ENCODE results near the gene ASB3.
A peak's percentile ranks its signal among the peaks of the same experiment; 100 is the strongest.
"Not testable (repeated sequence)": the region's sequence is repeated elsewhere in the genome, so short reads cannot be mapped to it uniquely, and the experiment has no call there.

ASB3 gene, protein sequence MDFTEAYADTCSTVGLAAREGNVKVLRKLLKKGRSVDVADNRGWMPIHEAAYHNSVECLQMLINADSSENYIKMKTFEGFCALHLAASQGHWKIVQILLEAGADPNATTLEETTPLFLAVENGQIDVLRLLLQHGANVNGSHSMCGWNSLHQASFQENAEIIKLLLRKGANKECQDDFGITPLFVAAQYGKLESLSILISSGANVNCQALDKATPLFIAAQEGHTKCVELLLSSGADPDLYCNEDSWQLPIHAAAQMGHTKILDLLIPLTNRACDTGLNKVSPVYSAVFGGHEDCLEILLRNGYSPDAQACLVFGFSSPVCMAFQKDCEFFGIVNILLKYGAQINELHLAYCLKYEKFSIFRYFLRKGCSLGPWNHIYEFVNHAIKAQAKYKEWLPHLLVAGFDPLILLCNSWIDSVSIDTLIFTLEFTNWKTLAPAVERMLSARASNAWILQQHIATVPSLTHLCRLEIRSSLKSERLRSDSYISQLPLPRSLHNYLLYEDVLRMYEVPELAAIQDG
- total RNA-seq, result 7.0 to 25.0 (median 16.3) reads per million in 17 experiments

DNA sequence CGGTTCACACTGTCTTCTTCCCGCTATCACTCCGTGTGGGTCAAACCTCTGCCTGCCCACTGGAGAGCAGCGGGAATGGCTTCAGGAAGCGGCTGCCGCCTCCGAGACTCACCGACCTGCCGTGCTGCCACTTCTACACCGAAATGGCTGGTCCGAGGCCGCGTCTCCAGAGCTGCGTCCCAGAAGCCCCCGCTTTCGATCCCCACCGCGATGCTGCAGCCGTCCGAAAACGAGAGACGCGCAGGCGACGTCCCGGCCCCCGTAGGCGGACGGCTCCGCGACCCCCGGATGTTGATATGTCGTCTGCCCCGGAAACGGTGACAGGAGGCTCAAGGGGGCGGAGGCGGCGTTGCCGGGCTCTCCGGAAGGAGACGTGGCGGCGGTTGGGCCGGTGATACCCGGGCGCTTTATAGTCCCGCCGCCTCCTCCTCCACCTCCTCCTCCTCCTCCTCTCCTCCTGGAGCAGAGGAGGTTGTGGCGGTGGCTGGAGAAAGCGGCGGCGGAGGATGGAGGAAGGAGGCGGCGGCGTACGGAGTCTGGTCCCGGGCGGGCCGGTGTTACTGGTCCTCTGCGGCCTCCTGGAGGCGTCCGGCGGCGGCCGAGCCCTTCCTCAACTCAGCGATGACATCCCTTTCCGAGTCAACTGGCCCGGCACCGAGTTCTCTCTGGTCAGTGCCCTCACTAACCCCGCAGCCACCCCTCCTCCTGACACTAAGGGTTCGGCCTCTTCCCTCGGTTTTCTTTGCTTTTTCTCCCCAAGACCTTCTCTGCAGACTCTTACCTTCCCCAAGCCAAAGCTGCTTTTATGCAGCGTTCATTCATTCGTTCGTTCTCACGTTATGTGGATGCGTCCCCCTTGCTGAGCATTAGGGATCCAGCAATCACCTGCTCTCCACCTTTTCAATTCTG, at the start of gene ASB3, which contains the start of gene ERLEC1:
Gene ASB3, minus strand, starts transcription at position 249 of the 909 bp plus-strand sequence. CDS start 21,381 bp downstream, outside the sequence.
Gene ERLEC1, plus strand, starts transcription at position 340 of the 909 bp plus-strand sequence. Its CDS starts 167 bp downstream, at position 507.
- peak; percentile 76 to 92 (median 88) for DNase-seq

DNA sequence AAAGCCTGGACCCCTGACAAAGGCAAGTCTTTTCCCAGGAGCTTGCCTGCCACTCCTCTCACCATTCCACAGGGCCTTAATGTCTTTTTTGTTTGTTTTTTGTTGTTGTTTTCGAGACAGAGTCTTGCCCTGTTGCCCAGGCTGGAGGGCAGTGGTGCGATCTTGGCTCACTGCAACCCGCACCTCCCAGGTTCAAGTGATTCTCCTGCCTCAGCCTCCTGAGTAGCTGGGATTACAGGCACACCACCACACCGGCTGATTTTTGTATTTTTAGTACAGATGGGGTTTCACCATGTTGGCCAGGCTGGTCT, 43.2 kb upstream of the ASB3 start:
- DNase-seq, result not testable (repeated sequence)

DNA sequence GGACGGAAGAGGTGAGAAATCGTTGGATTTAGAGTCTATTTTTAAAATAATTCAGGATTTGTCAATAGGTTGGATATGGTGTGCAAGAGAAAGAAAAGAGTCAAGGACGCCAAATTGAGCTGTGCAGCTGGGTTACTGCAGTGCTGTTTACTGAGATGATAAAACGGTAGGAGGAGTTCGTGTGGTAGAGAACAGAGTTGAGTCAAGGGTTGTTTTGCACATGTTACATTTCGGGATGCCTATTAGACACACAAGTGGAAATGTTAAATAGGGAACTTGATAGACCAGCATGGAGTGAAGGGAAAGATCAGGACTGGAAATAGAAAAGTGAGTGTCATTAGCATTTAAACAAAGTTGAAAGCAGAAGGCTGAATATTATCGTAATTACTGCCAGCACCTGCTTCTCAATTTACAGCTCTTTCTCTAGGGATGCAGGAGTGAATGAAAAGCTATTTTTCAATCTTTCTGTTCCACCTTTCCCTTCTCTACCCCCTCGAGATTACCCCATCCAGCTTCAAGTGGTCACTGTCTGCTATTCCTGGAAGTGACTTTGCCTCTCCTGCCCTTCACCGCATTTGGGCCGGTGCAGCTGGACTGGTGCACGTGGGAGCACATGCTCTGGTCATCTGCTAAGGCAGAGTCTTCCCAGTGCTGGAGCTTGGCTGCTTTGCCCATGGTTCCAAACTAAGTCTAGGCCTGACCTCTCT, 42.7 kb upstream of the ASB3 start:
- DNase-seq, result no peak

DNA sequence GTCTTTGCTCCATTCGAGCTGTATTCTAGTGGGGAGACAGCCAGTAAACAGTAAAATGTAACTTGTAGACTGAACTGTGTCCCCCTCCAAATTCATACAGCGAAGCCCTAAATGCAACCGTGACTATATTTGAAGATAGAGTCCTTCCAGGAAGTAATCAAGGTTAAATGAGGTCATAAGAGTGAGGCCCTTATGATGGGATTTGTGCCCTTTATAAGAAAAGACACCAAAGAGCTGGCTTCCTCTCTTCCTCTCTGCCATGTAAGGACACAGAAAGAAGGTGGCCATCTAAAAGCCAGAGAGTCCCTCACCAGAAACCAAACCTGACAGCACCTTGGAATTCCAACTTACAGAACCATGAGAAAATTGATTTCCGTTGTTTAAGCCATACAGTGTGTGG, 41.6 kb upstream of the ASB3 start:
- no peak for DNase-seq

DNA sequence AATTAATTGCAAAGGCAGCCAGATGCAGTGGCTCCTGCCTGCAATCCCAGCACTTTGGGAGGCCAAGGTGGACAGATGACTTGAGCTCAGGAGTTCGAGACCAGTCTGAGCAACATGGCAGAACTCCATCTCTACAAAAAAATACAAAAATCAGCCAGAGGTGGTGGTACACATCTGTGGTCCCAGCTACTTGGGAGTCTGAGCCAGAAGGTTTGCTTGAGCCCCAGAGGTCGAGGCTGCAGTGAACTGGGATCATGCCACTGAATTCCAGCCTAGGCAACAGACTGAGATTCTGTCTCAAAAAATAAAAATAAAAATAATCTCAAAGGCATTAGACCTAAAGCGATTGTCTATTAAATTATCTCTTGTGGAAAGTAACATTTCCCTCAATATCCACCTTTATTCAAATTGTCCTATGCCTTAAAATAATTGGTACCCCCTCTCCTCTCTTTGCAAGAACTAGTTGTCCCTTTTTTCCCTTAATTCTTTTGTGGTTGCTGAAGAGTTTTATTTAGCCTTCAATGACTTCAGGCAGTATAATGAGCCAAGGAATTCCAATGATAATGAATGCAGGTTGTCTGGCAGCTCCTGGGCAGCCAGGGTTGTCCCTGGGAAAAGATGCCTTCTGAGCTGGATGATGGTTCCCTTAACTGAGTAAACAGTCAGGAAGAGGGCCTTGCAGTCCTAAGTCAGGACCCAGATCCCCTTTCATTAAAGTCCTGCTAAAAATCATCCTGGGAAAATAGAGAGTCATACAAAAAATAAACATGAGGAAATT, 40.8 kb upstream of the ASB3 start:
- DNase-seq, result no peak

DNA sequence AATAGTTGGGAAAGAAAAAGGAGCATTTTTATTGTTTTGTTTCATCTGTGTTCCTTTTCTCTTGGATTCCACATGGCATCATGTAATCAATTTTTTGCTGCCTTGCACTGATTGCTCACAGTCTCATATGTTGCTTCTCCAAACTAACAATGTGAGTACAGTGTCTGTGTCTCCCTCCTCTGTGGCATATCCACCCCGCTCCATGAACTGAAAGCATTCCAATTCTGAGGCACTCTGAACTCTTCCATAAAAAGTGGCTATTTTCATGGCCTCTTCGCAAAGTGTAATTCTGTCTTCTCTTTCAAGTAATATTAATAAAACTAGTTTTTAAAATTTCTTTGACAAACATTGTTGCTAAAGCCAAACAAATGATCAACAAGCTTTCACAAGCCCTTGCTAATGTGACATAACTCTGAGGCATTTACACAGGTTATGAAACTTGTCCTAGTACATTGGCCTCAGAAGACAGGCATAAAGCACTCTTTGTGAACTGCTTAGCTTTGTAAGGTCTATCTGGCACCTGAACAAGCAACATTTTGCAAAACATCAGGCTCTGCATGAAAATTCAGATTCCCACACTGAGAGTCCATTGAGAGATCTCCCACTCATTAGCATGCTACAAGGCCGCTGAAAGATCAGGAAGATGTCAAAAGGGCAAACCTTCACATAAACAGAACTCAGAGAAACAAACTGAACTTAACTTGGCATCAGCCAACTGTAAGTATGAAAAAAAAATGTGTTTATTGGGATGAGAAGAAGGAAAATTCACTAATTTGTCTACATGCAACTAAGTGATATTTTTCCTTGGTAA, 40.0 kb upstream of the ASB3 start:
- DNase-seq, result no peak

DNA sequence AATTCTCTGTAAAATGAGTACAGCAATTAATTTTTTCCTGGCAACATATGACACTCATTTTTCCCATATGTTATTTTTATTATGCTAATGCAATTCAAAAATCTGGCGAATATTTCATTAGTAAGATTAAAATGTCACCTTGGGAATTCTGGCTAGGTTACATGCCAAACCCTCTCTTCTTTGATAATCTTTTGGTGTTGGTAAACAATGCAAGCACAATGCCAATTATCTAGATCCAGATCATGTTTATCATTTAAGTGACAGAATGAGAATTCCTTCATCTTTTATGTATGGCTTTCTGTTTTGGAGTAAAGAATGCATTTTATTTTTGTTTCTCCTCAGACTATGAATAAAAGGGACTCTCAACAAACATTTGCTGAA, 39.3 kb upstream of the ASB3 start:
- no peak for DNase-seq

DNA sequence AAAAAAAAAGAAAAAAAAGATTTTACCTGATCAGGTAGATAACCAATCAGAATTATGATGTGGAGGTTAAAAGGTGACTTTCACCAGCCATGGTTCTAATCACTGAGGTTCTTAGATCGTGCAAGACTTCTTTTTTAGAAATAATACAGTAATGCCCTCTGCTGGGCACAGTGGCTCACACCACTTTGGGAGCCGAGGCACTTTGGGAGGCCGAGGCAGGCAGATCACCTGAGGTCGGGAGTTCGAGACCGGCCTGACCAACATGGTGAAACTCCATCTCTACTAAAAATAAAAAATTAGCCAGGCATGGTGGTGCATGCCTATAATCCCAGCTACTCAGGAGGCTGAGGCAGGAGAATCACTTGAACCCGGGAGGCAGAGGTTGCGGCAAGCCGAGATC, 36.9 kb upstream of the ASB3 start:
- peak in 3 of 4 experiments; percentile 8 to 10 (median 10) for DNase-seq

DNA sequence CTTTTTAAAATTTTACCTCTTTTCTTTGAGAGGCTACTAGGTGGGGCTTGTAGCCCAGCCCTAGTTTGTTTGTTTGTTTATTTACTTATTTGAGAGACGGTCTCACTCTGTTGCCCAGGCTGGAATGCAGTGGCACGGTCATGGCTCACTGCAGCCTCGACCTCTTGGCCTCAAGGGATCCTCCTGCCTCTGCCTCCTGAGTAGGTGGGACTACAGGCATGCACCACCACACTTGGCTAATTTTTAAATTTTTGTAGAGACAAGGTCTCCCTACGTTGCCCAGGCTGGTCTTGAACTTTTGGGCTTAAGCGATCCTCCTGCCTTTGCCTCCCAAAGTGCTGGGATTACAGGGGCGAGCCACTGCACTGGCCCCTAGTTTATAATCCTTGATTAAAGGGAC, 35.1 kb upstream of the ASB3 start:
- DNase-seq, result no peak

DNA sequence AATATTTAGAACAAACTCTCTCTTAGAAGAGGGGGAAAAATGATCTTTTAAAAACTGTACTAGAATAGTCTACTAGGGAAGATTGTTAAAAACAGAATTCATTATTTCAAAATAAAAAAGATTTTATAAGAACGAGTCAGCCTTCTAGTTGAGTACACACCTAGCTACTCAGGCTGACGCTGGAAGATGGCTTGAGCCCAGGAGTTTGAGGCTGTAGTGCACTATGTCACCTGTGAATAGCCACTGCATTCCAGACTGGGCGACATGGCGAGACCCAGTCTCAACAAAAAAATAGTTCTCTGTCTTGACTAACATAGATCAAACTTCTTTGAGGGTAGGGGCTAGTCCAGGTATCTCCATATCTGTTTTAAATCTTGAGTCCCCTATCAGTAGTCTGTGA, 34.0 kb upstream of the ASB3 start:
- DNase-seq, result no peak

DNA sequence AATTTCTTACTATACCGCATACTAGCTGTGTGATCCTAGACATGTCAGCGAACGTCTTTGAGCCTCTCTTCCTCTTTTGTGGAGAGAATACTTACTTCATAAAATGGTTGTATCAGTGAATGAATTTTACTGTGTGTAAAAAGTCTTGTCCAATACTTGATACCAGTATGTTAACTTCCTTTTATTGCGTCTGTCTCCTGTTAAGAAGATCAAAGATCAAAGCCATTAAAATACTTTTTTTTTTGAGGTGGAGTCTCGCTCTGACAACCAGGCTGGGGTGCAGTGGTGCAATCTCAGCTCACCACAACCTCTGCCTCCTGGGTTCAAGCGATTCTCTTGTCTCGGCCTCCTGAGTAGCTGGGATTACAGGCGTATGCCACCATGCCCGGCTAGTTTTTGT, 33.3 kb upstream of the ASB3 start:
- DNase-seq, result no peak

DNA sequence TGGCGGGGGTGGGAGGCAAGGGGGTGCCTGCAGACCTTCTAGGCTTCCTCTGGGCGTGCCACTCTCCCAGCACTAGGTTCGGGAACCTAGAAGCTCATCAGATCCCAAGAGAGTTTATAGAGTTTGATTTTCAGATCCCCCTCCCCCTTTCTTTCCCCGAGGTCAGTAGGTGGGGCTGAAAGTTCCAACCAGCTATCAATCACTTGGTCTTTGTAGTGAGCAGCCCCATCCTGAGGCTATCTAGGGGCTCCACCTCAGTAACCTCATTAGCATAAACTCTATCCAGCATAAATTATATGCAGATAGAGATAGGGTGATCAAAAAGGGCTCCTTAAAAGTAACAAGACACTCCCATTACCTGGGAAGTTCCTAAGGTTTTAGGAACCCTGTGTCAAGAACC, 32.9 kb upstream of the ASB3 start:
- no peak for DNase-seq

DNA sequence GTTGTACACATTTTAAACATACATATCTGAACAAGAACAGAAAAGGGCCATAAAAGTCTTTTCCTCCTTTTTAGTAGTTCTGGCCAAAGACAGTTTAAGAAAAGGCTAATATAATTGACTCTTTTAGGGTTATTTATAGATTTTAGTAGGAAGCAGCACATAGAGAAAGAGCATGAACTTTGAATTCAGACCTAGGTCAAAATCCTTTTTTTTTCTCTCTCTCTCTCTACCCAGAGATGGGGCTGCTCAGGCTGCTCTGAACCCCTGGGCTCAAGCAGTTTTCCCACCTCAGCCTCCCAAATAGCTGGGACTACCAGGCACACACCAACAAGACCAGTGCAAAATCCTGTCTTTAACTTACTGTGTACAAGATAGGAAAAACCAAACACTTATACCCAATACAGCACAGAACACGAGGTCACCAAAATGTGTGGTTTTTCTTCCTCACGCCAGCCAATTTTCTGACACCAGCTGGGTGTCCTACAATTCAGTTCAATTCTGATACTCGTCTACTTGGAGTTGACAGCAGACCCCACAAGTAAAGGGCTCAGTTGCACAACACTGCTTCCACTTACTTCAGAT, 32.2 kb upstream of the ASB3 start:
- no peak for DNase-seq

DNA sequence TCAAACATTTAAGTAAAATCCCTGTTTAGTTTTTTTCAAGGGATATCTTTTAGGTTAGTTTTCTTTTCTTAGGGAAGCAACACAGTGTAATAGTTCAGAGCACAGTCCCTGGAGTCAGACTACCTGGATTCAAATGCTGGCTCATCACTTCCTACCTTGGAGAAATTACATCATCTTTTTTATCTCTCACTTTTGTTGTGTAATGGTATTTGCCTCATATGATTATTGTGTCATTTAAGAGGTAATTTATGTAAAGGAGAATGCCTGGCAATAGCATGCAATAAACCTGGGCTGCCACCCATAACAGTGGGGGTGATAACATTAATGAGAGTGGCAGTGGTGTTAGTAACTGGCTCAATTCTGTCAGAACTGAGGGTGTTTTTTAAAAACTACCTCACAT, 26.4 kb upstream of the ASB3 start:
- DNase-seq, result no peak

DNA sequence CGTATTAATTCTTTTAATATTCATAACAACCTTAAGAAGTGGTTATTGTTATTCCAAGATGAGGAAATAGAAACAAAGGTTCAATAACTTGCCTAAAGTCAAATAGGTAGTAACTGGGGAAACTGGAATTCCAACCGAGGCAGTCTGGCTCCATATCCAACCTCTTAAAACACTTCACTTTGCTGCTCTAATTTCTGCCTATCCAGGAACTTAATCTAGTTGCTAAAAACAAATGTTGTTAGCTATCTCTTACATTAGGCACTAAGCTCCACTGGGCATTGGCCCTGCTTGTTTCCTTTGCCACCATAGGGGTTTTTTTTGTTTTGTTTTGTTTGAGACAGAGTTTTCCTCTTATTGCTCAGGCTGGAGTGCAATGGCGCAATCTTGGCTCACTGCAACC, 24.8 kb upstream of the ASB3 start:
- no peak for DNase-seq

DNA sequence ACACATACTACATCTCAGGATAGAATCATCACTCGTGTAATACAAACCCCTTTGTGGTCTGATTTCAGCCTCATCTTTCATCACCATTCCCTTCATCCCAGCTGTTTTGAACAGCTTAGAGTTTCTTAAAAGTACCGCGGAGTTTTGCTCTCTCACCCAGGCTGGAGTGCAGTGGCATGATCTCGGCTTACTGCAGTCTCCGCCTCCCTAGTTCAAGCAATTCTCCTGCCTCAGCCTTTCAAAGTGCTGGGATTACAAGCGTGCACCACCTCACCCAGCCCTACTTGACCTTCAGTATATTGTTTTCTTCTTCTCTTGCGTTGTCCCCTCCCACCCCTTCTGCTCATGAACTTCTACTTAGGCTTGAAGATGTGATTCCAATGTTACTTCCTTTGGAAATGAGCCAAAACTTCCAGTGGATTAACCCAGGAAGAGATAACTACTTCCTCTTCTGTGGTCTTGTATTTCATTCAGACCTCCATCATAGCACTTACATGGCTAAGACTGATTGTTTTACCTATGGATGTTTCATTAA, 15.9 kb upstream of the ASB3 start:
- peak in 3 of 4 experiments; percentile 6 to 54 (median 42) for DNase-seq

DNA sequence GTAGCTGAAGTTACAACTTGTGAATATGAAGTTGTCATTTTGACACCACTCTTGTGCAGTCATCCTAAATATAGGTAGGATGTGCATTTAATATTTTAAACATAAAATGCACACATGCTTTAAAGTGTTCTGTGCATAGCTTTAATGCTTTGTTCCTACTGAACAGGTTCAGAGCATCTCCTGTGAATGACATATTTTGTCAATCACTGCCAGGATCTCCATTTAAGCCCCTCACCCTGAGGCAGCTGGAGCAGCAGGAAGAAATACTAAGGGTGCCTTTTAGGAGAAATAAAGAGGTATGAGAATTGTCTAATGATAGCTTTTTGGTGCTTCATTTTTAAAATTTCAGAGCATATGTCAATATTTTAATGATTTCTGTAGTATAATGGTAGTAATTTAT, 14.8 kb upstream of the ASB3 start:
- no peak for DNase-seq

DNA sequence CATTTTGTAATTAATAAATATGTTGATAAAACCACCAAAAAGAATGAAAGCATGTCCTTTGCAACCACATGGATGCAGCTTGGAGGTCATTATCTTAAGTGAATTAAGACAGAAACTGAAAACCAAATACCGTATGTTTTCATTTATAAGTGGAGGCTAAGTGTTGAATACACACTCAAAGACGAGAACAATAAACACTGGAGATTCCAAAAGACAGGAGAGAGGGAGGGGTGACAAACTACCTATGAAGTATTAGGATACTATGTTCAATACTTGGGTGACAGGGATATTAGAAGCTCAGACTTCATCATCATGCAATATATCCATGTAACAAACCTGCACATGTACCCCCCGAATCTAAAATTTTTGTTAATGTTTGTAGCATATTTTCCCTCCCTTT, 7.1 kb upstream of the ASB3 start:
- no peak for DNase-seq

DNA sequence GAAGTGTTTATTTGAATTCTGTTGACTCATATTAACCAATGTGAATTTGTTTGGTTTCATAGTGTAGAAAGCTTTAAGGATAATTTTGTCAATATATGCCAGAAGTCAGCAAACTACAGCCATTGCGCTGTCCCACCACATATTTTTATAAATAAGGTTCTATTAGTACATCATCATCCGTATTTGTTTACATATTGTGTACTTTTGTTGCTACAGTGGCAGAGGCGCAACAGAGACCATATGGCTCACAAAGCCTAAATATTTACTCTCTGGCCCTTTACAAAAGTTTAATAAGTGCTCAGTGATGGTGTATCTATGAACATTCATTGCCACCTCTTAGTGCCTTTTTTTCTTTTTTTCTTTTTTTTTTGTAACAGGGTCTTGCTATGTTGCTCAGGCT, 6.5 kb upstream of the ASB3 start:
- DNase-seq, result no peak

DNA sequence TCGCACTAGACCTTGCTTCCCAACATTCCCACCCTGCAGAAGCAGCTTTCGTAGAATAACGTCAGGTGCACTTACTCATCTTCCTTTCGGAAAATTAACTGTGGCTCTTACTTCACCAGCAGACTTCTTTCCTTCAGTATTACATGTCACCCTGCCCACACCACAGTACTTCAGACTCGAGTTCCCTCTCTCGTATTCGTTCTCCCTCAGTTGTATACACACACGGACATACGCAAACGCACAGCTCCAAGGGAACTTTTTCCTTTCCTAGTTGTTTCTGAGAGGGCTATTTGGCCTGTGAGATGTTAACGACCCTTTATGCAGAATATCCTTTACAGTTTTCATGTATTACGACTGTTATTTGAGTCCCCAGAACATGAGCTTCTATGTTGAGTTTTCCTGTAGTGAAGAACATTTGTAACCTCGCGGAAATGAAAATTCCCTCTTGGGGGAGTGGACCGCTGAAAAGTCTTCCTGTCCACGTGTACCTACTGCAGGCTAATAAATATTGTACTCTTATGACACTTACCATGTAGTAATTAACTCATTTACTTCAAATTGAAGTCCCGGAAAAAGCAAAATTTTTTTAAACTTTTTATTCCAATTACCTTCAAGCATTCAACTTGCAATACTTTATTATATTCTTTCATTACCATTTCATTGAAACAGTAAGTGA, 999 bp upstream of the ASB3 start:
- DNase-seq, result peak; percentile 45 to 66 (median 60)
